Measurements from ENCODE around the gene CSPG5.

The CSPG5 gene

DNA sequence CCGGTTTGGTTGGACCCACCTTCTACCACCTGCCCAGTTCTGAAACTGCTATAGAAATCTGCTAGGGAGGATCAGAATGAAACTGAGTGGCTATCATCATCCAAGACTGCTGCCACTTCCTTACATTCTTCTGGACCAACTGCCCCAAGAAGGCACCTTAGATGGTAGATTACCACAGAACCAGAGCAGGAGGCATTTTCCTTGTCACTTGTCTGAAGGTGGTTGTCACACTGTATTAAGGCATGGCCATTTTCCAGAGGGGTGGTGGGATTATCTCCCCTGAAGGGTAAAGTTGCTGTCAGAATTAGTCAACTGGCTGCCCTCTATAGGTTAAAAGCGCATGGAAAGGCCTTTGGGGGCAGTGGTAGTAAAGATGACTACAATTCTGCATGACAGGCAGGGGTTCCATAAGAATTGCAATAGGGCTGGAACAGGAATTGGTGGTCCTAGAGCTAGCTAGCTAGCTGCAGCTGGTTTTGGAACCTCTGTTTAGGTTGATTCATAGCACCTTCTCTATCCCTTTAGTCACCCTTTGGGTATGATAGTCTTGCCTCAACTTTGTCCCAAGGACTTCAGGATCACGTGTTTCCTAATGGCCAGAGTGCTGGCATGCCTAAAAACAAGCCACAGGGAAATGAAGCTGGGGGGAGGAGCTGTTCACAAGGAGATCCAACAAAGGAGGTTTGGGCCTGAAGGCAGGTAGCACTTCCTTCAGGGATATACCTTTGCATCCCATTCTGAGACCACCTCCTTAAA is 4.8 kb upstream of the CSPG5 start:
- DNase-seq: no peak

- DNase-seq: no peak
These were observed 3.2 kb upstream of the CSPG5 start for GRCh38 chr3:47581835-47582234.

DNA sequence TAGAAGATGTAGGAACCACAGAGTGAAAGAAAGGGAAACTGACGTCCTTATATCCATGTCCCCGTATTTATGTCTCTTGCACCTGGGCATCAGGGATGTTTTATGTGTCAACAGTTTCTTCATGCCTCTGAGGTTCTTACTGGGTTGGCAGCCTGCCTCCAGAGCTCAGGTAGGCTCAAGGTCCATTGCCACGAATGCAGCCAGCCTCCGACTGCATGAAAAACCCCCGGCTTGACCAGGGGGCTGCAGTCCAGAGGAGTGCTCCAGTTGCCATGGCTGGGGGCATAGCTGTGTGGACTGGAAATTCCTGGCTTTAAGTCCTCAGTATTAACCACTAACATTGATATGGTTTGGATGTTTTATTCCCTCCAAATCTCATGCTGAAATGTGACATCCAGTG is 2.8 kb upstream of the CSPG5 start:
- no peak for DNase-seq

DNA sequence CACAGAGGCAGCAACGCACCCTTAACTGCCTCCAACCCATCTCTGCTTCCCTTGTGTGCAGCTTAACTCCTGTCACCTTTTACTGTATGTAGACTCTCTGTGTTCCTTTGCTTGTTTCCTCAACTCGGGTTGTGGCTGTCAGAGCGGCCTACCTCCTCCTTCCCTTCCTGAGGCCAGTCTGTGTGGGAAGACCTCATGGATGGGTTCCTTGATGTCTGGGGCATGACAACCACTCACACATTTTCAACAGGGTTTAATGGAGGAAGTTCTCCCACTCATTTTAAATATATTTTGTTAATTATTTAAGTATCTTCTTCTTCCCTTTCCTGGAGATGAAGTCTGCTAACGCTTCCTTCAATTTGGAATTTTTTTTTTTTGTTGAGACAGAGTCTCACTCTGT is 1.8 kb upstream of the CSPG5 start:
- no peak for DNase-seq

- DNase-seq: no peak
These were observed 1.2 kb upstream of the CSPG5 start for GRCh38 chr3:47579875-47580274.

DNA sequence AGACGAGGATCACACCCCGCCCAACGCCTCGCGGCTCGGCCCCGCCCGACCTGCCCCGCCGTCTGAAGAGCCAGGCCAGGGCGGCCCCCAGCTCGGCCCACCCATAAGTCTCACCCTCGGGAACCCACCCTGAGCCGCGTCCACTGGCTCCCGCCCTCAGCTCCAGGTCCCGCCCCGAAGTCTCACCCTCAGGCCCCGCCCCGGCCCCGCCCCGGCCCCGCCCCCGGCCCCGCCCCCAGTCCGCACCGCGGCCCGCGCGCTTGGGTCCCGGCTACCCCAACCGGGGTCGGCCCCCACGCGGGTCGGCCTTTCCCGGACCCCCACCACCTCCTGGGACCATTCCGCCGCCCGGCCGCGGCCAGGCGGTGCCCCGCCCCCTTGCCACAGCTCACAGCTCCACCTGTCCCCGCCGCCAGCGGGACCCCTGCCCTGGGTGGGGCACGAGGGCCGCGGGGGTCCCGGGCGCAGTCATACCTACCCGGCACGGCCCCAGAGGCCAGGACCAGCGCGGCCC is 489 bp downstream of the CSPG5 start:
- DNase-seq: peak; percentile 75

DNA sequence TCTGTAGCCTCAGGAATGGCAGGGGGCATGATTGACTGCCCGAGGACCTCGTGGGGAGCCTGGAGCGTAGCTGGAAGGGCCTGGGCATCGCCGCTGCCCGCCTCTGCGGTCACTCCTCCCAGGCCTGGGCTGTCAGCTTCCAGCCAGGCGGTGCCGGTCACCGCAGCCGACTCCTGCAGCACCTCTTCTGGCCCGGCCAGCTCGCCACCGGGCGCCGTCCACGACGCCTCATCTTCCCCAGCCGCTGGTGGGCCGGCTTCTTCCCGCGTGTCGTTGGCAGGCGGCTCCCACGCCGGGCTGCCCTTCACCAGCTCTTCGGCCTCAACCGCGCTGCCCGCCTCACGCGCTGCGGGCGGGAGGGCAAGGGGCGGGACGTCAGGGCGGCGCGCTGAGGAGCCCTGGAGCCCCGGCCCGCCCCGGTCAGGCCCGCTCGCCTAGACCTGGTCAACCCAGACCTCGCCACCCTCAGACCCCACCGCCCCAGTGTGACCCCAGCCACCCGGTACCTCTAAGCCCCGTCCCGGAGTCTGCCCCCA is 1.0 kb downstream of the CSPG5 start:
- DNase-seq: no peak

DNA sequence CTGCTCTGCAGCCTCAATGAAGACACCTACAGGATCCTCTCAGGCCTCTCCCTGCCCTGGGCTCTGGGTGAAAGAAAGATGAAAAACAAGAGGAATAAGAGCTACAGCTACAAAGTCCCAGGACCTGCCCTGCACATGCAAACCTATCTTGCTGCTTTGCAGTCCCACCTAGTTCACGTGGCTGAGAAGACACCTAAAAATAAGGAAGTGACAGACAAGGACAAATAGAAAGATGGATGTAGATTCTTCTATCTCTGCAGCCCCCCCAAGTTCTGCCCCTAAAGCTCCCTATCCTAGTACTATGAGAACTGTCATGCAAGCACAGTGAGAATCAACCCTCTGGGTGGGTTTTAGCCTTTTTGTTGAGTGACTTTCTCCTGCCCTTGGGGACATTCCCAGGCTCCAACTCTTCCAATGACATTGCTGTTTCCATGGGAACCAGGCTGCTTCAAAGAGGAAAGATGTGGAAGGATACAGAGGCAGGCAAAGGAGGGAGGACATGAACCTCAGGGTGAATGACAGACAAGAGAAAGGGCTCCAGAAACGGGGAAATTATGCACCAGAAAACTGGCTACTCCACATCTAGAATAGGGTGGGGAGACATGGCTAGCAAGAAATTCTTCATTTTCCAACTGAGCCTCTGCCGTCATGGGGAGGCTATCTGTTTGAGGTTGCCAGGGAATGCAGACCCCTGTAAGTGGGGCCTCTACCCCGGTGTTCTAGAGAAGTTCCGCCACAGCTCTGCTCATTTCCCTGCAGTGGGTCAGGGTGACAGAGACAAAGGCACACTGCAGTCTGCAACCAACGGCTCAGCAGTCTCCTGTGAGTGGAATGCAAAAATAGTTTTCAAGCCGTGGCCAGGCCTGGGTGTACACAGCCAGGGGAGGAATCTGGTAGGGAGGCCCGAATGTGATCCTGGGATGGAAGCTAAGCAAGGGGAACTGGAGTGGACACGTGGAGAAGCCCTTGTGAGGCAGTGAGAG is 5.2 kb downstream of the CSPG5 start:
- DNase-seq: no peak

GRCh38 chr3:47571391-47572175 is 7.1 kb downstream of the CSPG5 start:
- no peak for DNase-seq

DNA sequence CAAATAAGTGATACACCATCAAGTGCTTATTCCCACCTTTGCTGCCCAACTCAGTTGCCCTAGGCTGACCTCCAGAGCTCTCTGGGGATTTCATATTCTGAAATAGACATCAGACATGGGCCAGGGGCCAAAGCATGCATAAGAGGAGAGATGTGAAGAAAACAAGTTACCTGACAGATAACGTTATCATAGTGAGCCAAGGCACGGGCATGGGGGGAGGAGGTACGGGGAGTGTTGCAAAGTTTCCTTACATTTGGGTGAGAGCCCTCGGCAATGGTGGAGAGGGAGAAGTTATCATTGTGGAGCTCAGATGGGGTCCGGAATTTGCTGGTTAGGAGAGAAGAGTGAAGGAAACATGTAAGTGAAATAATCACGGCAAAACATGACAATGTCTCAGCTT is 9.8 kb downstream of the CSPG5 start:
- no peak for DNase-seq

- no peak for DNase-seq
These were observed 11.5 kb downstream of the CSPG5 start for GRCh38 chr3:47567149-47567548.

DNA sequence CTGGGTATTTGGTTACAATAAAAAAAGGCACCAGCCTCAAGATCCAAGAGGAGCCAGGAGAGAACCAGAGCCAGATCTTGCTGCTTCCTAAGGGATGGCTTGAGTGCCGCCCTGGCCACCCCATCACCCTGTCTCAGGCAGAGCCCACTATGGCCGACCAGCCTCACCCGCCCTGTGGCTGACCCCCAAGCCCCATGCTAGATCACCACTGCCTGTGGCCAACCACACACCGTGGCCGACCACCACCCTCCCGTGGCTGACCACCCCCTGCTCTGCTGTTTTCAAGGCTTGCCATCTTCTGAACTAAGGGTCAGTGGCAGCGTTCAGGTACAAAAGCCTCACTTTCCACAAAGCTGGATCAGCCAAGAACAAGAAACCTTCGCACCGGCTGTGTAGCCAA is 12.0 kb downstream of the CSPG5 start:
- no peak for DNase-seq

- DNase-seq: no peak
These were observed 12.7 kb downstream of the CSPG5 start for GRCh38 chr3:47565734-47566550.

- no peak for DNase-seq
These were observed 22.3 kb downstream of the CSPG5 start for GRCh38 chr3:47556351-47556750.

DNA sequence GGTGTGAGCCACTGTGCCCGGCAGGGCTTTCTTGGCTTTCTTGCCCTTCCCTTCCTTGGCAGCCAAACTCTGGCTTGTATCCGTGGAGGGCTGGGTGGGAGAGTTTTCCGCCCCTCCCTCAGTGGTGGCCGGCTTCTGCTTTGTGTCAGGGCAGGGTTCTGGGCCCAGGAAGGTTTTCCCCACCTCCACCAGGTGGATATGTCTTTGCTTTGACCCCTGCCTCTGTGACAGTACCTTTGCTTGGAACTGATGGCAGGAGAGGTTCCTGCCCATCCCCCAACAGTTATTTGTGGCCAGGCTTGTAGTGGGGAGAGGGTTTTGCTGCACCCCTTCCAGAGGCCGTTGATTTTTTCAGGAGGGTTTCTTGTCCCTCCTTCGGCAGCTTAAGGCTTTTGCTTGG is 24.3 kb downstream of the CSPG5 start:
- DNase-seq: no peak

GRCh38 chr3:47553407-47553806 is 25.3 kb downstream of the CSPG5 start:
- no peak for DNase-seq

DNA sequence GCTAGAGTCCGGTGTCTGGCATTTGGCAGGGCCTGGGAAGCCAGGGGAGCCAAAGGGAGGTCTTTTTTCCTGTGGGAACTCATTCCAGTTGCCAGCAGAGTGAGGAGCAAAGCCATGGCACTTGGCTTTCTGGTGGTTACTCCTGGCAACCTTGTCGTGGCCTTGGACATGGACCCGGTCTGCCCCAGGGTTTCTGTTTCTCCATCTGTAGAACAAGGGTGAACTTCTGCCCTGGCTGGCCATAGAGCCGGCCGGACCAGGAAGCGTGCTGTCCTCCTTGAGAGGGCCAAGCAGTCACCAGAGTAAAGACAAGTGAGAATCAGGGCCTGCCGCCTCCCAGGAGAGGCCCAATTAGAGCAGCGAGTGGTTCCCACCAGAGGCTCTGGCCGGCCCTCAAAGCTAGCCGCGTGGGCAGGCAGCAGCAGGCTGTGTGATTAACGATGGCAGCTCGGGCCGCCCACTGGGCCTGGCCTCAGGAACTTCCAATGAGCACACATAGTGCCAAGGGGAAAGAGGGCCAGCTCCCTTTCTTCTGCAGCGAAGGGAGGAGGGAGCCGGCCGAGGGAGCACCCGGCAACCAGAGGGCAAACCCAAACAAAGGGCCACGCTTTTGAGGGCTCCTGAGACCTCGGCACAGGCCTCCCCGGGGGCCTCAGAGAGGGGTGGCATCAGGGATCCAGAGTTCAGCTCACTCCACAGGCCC is 36.0 kb downstream of the CSPG5 start:
- no peak for DNase-seq

GRCh38 chr3:47541583-47542108 is 37.0 kb downstream of the CSPG5 start:
- DNase-seq: no peak

DNA sequence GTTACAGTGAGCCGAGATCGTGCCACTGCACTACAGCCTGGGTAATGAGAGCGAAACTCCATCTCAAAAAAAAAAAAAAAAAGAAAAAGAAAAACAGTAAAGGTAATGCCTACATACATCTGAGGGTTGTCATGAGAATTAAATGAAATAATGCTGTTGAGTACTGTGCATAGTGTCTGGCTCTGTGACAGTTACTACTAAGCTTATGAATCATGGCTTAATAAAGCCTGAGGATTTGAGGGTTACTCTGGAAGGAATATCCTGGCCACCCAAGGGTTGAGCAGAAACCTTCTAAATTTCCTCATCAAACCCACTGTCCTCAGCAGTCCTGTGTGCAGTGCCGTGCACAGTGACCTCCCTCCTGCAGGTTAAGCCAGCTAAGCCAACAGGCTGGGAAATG is 38.4 kb downstream of the CSPG5 start:
- no peak for DNase-seq

- no peak for DNase-seq
These were observed 41.7 kb downstream of the CSPG5 start for GRCh38 chr3:47536967-47537366.
